ENCODE measurements around the gene PSMB9.

GRCh38 chr6:32905078-32905477 lies 51.1 kb downstream of the PSMB9 start:
- TF ChIP-seq CTCF (IDR thresholded peaks at IDR 0.05) (no peak), POLR2A (IDR thresholded peaks at IDR 0.05) (no peak)
